Prostate gland (tissue), 2 donors: ENCODE measurements around the gene TRAF7. TPM values are rescaled to one million over a fixed set of nuclear protein-coding genes. Genes with fewer than 3 reads are reported as not detected.

Experiments
- DNase-seq: peaks from one replicate; pipeline ENCODE4 v3.0.0-alpha.2; 2019; ENCODE audit warnings: low spot score
- H3K27ac ChIP-seq, 2 donors: fragments of 200-600 bp; sonication (generic); 2 replicates each; pipeline ENCODE4 v1.5.1; 2017 to 2019
- H3K27me3 ChIP-seq: fragments of 200-600 bp; sonication (generic); replicated peaks from 2 replicates; pipeline ENCODE4 v1.5.1; 2019; ENCODE audit not compliant: insufficient read depth
- H3K36me3 ChIP-seq, 2 donors: fragments of 200-600 bp; sonication (generic); 1 replicate in 1 of 2; 2 replicates in 1 of 2; pipeline versions ENCODE4 v1.5.1 to v1.8.1; 2017 to 2019
- H3K4me1 ChIP-seq: fragments of 200-600 bp; sonication (generic); replicated peaks from 2 replicates; pipeline ENCODE4 v1.5.1; 2019
- H3K4me3 ChIP-seq, 2 donors: fragments of 200-600 bp; sonication (generic); 2 replicates each; pipeline ENCODE4 v1.5.1; 2017 to 2019
- H3K9me3 ChIP-seq: fragments of 200-600 bp; sonication (generic); 2 replicates; pipeline ENCODE4 v1.5.1; 2017
- CTCF ChIP-seq, 4 experiments: fragments of 200-600 bp in 2 of 4; fragments of 450-650 bp in 2 of 4; sonication (generic) in 2 of 4; IDR thresholded peaks; 1 replicate in 3 of 4; 2 replicates in 1 of 4; pipeline ENCODE4 v1.5.1; 2016 to 2019; ENCODE audit warnings: antibody characterized with exemption in 4 of 4, mild to moderate bottlenecking in 2 of 4, moderate library complexity in 2 of 4
- POLR2A ChIP-seq: fragments of 450-650 bp; IDR thresholded peaks from one replicate; pipeline ENCODE4 v1.6.1; 2016; ENCODE audit warnings: antibody characterized with exemption, mild to moderate bottlenecking
- POLR2AphosphoS5 ChIP-seq: sonication (generic); formaldehyde crosslinking; IDR thresholded peaks from one replicate; pipeline ENCODE4 v1.6.1; 2017; ENCODE audit warnings: antibody characterized with exemption
- WGBS: methylation state at CpG from one replicate; pipeline ENCODE4 v1.1.5; 2018; 5-methylcytosine and 5-hydroxymethylcytosine counted together
- intact Hi-C: fragments of 100-400 bp; cut with DNase I; formaldehyde crosslinking; loops from one replicate; pipeline ENCODE4 v1.14.2; 2022
- total RNA-seq, 2 donors: library from RNA; depleted of rRNA; stranded (reverse); fragments of >200 nt; gene quantifications; one replicate each; pipeline ENCODE4 v1.1.0, GENCODE V29; 2016

TRAF7 gene
- total RNA-seq, 2 donors from 2014 or later, result 40.0 to 51.5 TPM

GRCh38 chr16:2156849-2157224 lies 1.3 kb downstream of the TRAF7 start:
- no peaks in the 10 kb centered on the region for H3K27me3 ChIP-seq
- TF ChIP-seq POLR2A (no peak), POLR2AphosphoS5 (no peak), CTCF (IDR thresholded peaks at IDR 0.05) (no peak)
- intact Hi-C loops, result loop anchor here (5.0 kb wide), 1 partner anchor 95 kb away; the partner anchor contains the start of gene ECI1
- peak overlapping the region in 1 of 2 donors; percentile 87 for H3K4me3 ChIP-seq
- H3K36me3 ChIP-seq, result no peaks in the 10 kb centered on the region
- no peak for DNase-seq
- H3K4me1 ChIP-seq, result peaks cover 22% of the 10 kb centered on the region
- H3K9me3 ChIP-seq, result no peaks in the 10 kb centered on the region
- WGBS, result 56% methylated on average over 5 of the region's 5 CpGs
- no peak overlapping the region for H3K27ac ChIP-seq

DNA sequence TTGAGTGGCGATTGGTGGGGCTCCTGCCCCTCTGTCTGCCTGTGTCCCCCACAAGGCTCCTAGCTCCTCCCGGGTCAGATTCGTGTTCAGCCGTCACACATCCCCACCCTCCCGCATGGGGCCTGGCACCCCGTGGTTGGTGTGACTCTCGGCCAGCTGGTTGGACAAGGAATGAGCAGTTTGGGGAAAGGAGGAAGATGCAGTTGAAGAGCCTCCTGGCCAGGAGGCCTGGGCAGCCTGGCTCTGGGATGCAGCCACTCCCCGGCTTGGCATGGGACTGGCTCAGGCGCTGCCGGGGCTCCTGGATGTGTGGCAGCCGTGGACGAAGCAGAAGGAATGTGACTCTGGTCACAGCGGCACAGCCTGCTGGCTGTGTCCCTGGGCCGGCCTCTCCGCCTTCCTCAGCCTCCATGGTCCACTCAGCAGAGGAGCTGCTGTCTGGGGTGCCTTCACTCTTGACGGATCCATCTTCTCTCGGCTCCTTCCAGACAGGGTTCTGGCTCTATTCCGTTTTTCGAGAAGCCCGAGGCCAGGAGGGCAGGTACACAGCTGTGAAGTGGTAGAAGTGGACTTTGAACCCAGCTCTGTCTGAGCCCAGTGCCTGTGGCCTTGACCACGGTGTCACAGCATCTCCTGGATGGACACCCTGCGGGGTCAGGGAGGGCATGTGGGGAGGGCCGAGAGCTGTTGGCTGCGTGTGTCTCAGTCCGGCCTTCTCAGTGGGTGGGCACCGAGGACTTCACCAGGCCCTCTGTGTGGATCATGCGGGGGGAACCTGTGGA lies 2.1 kb downstream of the TRAF7 start:
- Histone ChIP-seq H3K9me3 (no peaks in the 10 kb centered on the region), H3K4me3 (no peak overlapping the region), H3K27ac (no peak overlapping the region), H3K4me1 (peaks cover 18% of the 10 kb centered on the region), H3K27me3 (no peaks in the 10 kb centered on the region), H3K36me3 (no peaks in the 10 kb centered on the region)
- WGBS, result 90% methylated on average over 19 of the region's 27 CpGs
- DNase-seq, result no peak
- intact Hi-C loops, result loop anchor here (5.0 kb wide), 1 partner anchor 95 kb away; the partner anchor contains the start of gene ECI1
- no peak for TF ChIP-seq POLR2A
- no peak for TF ChIP-seq POLR2AphosphoS5
- no peak for TF ChIP-seq CTCF (IDR thresholded peaks at IDR 0.05)

DNA sequence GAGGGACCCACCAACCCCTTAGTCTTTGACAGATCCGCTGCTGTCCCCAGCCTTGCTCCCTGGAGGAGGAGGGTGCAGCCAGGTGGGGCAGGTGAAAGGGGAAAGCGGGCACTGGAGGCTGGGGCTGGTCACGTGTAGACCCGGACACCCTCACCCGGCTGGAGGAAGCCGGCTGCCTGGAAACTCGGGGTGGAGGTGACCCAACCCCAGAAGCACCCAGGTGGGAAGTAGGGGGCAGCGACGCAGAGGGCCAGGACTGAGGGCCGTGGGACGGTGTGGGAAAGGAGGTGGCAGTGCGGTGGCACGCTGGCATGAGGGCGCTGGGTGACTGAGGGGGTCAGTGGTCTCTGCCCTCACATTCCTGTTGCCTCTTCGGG lies 2.7 kb downstream of the TRAF7 start:
- H3K27me3 ChIP-seq, result no peaks in the 10 kb centered on the region
- DNase-seq, result no peak
- 95% methylated on average over 15 of the region's 15 CpGs for WGBS
- no peaks in the 10 kb centered on the region for H3K9me3 ChIP-seq
- H3K27ac ChIP-seq, result no peak overlapping the region
- H3K4me3 ChIP-seq, result no peak overlapping the region
- H3K4me1 ChIP-seq, result peaks cover 20% of the 10 kb centered on the region
- no peaks in the 10 kb centered on the region for H3K36me3 ChIP-seq
- intact Hi-C loops, result loop anchor here (5.0 kb wide), 1 partner anchor 94 kb away; the partner anchor contains the start of gene ECI1
- TF ChIP-seq CTCF (IDR thresholded peaks at IDR 0.05), result no peak
- no peak for TF ChIP-seq POLR2A
- TF ChIP-seq POLR2AphosphoS5, result no peak

DNA sequence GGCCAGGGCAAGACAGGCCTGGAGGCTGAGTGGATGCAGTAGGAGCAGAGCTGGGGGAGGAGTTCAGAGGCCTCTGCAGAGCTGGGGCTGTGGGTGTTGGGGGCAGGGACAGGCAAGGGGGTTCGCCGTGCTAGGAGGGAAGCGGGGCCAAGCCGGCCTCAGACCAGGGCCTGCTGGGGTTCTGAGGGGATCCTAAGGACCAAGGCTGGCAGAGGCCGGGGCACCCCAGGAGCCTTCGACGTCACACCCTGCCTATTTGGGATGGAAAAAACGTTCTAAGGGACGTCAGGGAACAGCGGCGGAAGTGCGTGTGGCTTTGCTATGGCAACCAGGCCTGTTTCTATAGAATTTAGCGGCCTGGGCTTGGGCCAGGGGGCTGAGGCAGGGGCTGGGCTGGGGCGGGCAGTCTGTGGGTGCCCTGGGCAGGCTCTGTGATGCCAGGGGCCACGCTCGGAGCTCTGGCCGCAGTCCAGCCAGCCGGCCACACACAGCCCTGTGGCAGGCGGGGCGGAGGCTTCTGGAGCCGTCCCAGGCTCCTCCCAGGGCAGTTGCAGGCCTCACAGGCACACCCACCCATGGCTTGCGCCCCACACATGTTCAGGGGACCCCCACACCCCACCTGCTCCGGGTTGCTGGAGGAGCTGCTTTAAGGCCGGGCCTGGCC lies 3.7 kb downstream of the TRAF7 start:
- WGBS, result 63% methylated on average over 24 of the region's 24 CpGs
- Histone ChIP-seq H3K4me3 (no peak overlapping the region), H3K9me3 (no peaks in the 10 kb centered on the region), H3K27me3 (no peaks in the 10 kb centered on the region), H3K4me1 (peaks cover 21% of the 10 kb centered on the region), H3K36me3 (no peaks in the 10 kb centered on the region), H3K27ac (no peak overlapping the region)
- TF ChIP-seq POLR2A (no peak), POLR2AphosphoS5 (no peak), CTCF (IDR thresholded peaks at IDR 0.05) (no peak)
- DNase-seq, result no peak
- intact Hi-C loops, result loop anchor here (5.0 kb wide), 1 partner anchor 93 kb away; the partner anchor contains the start of gene ECI1
